ENCODE results near the gene MEX3C.
A peak's percentile ranks its signal among the peaks of the same experiment; 100 is the strongest.

Gene MEX3C

GRCh38 chr18:51153659-51154371 lies 43.7 kb downstream of the MEX3C start:
- no peak for DNase-seq

- DNase-seq: no peak
Measured at GRCh38 chr18:51151568-51152511, 45.6 kb downstream of the MEX3C start.

GRCh38 chr18:51151185-51151567 lies 46.3 kb downstream of the MEX3C start:
- no peak for DNase-seq

- peak; percentile 44 for DNase-seq
Measured at GRCh38 chr18:51150113-51150700, 47.3 kb downstream of the MEX3C start.

- DNase-seq: no peak
Measured at GRCh38 chr18:51149670-51150069, 47.8 kb downstream of the MEX3C start.

- no peak for DNase-seq
Measured at GRCh38 chr18:51146909-51147308, 50.6 kb downstream of the MEX3C start.

GRCh38 chr18:51138936-51139335 lies 58.5 kb downstream of the MEX3C start:
- no peak for DNase-seq

- DNase-seq: no peak
Measured at GRCh38 chr18:51137891-51138290, 59.6 kb downstream of the MEX3C start.

- DNase-seq: peak; percentile 23
Measured at GRCh38 chr18:51137026-51137729, 60.3 kb downstream of the MEX3C start.

GRCh38 chr18:51135795-51136194 lies 61.7 kb downstream of the MEX3C start:
- DNase-seq: no peak

- peak; percentile 81 for DNase-seq
Measured at GRCh38 chr18:51135364-51135763, 62.1 kb downstream of the MEX3C start.

GRCh38 chr18:51134721-51135120 lies 62.8 kb downstream of the MEX3C start:
- DNase-seq: no peak

GRCh38 chr18:51133580-51134160 lies 63.8 kb downstream of the MEX3C start:
- no peak for DNase-seq

GRCh38 chr18:51132256-51132935 lies 65.1 kb downstream of the MEX3C start:
- DNase-seq: no peak

- peak; percentile 6 for DNase-seq
Measured at GRCh38 chr18:51128533-51128932, 68.9 kb downstream of the MEX3C start.

GRCh38 chr18:51127664-51128063 lies 69.8 kb downstream of the MEX3C start:
- no peak for DNase-seq

GRCh38 chr18:51125976-51126375 lies 71.5 kb downstream of the MEX3C start:
- no peak for DNase-seq

Measured in EL (cell line).